Measurements from ENCODE around the gene ITPKC. TPM values are rescaled to one million over a fixed set of nuclear protein-coding genes. Genes with fewer than 3 reads are reported as not detected.
A peak's percentile ranks its signal among the peaks of the same experiment; 100 is the strongest.
"Not testable (repeated sequence)": the region's sequence is repeated elsewhere in the genome, so short reads cannot be mapped to it uniquely, and the experiment has no call there.

ITPKC gene
- total and polyA plus RNA-seq, 4 donors: 28.0 to 97.2 (median 43.1) TPM

DNA sequence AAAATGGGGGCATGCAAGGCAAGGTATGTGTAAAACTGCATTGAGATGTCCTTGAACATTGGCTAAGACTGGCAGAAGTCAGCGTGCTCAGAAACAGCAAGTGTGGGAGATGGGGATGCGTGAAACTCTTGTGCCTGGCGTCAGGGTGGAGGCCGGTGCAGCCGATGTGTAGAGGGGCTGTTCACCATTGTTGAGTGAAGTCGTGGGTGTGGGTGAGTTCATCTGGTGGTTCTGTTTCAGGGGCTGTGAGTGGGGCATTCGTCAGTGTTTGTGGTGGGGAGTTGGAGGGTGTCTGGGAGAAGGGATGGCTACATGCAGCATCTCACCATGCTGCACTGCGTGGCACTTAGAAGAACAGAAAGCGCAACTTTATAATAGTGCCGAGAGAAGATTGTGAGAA lies 47.1 kb downstream of the ITPKC start:
- TF ChIP-seq, protein P1, sequence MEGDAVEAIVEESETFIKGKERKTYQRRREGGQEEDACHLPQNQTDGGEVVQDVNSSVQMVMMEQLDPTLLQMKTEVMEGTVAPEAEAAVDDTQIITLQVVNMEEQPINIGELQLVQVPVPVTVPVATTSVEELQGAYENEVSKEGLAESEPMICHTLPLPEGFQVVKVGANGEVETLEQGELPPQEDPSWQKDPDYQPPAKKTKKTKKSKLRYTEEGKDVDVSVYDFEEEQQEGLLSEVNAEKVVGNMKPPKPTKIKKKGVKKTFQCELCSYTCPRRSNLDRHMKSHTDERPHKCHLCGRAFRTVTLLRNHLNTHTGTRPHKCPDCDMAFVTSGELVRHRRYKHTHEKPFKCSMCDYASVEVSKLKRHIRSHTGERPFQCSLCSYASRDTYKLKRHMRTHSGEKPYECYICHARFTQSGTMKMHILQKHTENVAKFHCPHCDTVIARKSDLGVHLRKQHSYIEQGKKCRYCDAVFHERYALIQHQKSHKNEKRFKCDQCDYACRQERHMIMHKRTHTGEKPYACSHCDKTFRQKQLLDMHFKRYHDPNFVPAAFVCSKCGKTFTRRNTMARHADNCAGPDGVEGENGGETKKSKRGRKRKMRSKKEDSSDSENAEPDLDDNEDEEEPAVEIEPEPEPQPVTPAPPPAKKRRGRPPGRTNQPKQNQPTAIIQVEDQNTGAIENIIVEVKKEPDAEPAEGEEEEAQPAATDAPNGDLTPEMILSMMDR (IDR thresholded peaks at IDR 0.05; ENCODE audit: control extremely low read depth, extremely low read depth): no peak
- H3K36me3 ChIP-seq (ENCODE audit: control insufficient read depth in 4 of 4, insufficient read depth in 4 of 4, low read length in 4 of 4): peaks cover 48 to 67% (median 52%) of the 10 kb centered on the region in 4 donors
- H3K9me3 ChIP-seq (ENCODE audit: control insufficient read depth in 4 of 4, insufficient read depth in 3 of 4, low read length in 3 of 4): no peaks in the 10 kb centered on the region
- 88 to 93% methylated on average over 10 of the region's 10 CpGs for WGBS, 2 donors
- H3K9ac ChIP-seq (ENCODE audit: insufficient read depth in 1 of 2, low read length in 2 of 2): no peak overlapping the region
- no peak for ATAC-seq (ENCODE audit: insufficient read depth, low FRiP score)
- no peak for DNase-seq
- no peaks in the 10 kb centered on the region for H3K27me3 ChIP-seq (ENCODE audit: control insufficient read depth in 3 of 3, insufficient read depth in 3 of 3, low read length in 2 of 3)
- no peaks in the 10 kb centered on the region for H3K4me1 ChIP-seq (ENCODE audit: control insufficient read depth in 5 of 5, insufficient read depth in 5 of 5, low read length in 5 of 5)
- no peak overlapping the region for H3K27ac ChIP-seq (ENCODE audit: low read depth in 1 of 2, low read length in 1 of 2)
- no peak overlapping the region for H3K4me3 ChIP-seq

DNA sequence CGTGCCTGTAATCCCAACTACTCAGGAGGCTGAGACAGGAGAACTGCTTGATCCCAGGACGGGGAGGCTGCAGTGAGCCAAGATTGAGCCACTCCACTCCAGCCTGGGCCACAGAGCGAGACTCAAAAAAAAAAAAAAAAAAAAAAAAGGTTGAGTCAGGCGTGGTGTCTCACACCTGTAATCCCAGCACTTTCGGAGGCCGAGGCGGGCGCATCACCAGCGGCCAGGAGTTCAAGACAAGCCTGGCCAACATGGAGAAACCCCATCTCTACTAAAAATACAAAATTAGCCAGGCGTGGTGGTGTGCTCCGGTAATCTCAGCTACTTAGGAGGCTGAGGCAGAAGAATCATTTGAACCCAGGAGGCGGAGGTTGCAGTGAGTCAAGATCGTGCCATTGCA lies 49.5 kb downstream of the ITPKC start:
- H3K4me3 ChIP-seq; DNase-seq; H3K9me3 ChIP-seq (ENCODE audit: control insufficient read depth in 4 of 4, insufficient read depth in 3 of 4, low read length in 3 of 4); H3K27me3 ChIP-seq (ENCODE audit: control insufficient read depth in 3 of 3, insufficient read depth in 3 of 3, low read length in 2 of 3); H3K27ac ChIP-seq (ENCODE audit: low read depth in 1 of 2, low read length in 1 of 2); ATAC-seq (ENCODE audit: insufficient read depth, low FRiP score); H3K4me1 ChIP-seq (ENCODE audit: control insufficient read depth in 5 of 5, insufficient read depth in 5 of 5, low read length in 5 of 5); H3K9ac ChIP-seq (ENCODE audit: insufficient read depth in 1 of 2, low read length in 2 of 2): not testable (repeated sequence)
- WGBS, 2 donors: 98% methylated on average over 13 of the region's 13 CpGs
- peaks cover 31 to 50% (median 36%) of the 10 kb centered on the region in 4 donors for H3K36me3 ChIP-seq (ENCODE audit: control insufficient read depth in 4 of 4, insufficient read depth in 4 of 4, low read length in 4 of 4)

DNA sequence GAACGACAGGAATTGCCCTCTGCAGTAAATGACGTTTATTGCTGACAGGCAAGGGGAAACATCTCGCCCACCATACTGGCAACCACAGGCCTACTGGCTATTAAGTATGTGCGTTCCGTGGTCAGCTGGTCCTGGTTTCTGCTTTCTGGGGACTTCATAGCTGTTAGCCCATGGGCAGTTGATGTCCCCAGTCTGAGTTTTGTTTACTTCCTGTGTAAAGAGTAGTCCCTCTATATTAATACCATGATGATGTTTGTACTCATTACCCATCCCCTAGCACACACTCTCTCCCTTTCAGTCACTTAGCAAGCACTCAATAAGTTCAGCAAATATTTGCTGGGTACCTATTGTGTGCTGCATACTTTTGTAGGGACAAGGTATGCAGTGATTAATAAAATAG lies 52.0 kb downstream of the ITPKC start:
- Histone ChIP-seq H3K9ac (ENCODE audit: insufficient read depth in 1 of 2, low read length in 2 of 2) (no peak overlapping the region), H3K4me1 (ENCODE audit: control insufficient read depth in 5 of 5, insufficient read depth in 5 of 5, low read length in 5 of 5) (peaks cover 0 to 1% (median 0%) of the 10 kb centered on the region in 5 donors), H3K4me3 (no peak overlapping the region), H3K27me3 (ENCODE audit: control insufficient read depth in 3 of 3, insufficient read depth in 3 of 3, low read length in 2 of 3) (no peaks in the 10 kb centered on the region), H3K27ac (ENCODE audit: low read depth in 1 of 2, low read length in 1 of 2) (peak overlapping the region in 1 of 2 donors; percentile 37), H3K36me3 (ENCODE audit: control insufficient read depth in 4 of 4, insufficient read depth in 4 of 4, low read length in 4 of 4) (peaks cover 13 to 26% (median 17%) of the 10 kb centered on the region in 4 donors), H3K9me3 (ENCODE audit: control insufficient read depth in 4 of 4, insufficient read depth in 3 of 4, low read length in 3 of 4) (no peaks in the 10 kb centered on the region)
- WGBS, 2 donors: 61 to 71% methylated on average over 5 of the region's 5 CpGs
- TF ChIP-seq, protein P1 (IDR thresholded peaks at IDR 0.05; ENCODE audit: control extremely low read depth, extremely low read depth): no peak
- DNase-seq: peak in 1 of 3 donors; percentile 58
- ATAC-seq (ENCODE audit: insufficient read depth, low FRiP score): no peak

DNA sequence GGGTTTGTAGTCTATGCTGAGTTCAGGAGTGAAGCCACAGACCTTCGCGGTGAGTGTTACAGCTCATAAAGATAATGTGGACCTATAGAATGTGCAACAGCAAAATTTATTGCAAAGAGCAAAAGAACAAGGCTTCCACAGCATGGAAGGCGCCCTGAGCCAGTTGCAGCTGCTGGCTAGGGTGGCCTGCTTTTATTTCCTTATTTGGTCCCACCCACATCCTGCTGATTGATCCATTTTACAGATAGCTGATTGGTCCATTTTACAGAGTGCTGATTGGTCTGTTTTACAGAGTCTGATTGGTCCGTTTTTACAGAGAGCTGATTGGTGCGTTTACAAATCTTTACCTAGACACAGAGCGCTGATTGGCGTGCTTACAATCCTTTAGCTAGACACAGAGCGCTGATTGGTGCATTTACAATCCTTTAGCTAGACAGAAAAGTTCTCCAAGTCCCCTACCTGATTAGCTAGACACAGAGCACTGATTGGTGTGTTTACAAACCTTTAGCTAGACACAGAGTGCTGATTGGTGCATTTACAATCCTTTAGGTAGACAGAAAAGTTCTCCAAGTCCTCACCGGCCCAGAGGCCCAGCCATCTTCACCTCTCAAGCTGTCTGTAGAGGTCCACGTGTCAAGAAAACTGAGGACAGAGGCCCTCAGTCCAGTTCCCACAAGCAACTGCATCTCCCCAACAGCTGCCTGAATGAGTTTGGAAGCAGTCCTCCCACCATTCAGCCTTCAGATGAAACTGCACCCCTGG lies 54.4 kb downstream of the ITPKC start:
- not testable (repeated sequence) for H3K4me3 ChIP-seq; H3K27ac ChIP-seq (ENCODE audit: low read depth in 1 of 2, low read length in 1 of 2); H3K27me3 ChIP-seq (ENCODE audit: control insufficient read depth in 3 of 3, insufficient read depth in 3 of 3, low read length in 2 of 3); H3K9ac ChIP-seq (ENCODE audit: insufficient read depth in 1 of 2, low read length in 2 of 2); H3K36me3 ChIP-seq (ENCODE audit: control insufficient read depth in 4 of 4, insufficient read depth in 4 of 4, low read length in 4 of 4); ATAC-seq (ENCODE audit: insufficient read depth, low FRiP score); H3K9me3 ChIP-seq (ENCODE audit: control insufficient read depth in 4 of 4, insufficient read depth in 3 of 4, low read length in 3 of 4); H3K4me1 ChIP-seq (ENCODE audit: control insufficient read depth in 5 of 5, insufficient read depth in 5 of 5, low read length in 5 of 5); DNase-seq
- WGBS, 2 donors: 96 to 98% methylated on average over 10 of the region's 10 CpGs

Data from lung (tissue), 12 donors.